LNCAP (cell line): ENCODE measurements around the gene IDH3A.

Experiments
- TF ChIP-seq, protein P1 (sequence below): fragments of 450-650 bp; IDR thresholded peaks from 2 replicates; pipeline ENCODE4 v1.5.1; 2017; ENCODE audit warnings: mild to moderate bottlenecking

Gene IDH3A

DNA sequence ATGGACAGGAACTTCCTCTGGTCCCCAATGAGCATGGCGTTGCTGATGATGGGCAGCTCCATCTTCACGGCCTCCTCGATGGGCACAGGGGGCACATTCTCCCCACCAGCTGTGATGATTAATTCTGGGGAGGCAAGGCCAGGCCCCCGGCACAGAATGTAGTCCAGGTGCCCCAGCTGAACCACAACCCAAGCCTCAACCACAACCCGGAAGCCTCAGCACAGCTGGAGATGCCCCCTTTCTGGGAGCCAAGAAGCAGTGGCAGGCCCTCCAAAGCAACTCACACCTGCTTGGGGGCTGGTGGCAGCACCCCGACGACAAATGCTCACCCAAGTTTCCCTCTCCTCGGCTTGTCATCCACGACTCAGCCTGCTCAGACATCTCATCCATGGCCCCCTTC is 25.2 kb downstream of the IDH3A start:
- TF ChIP-seq, protein P1, sequence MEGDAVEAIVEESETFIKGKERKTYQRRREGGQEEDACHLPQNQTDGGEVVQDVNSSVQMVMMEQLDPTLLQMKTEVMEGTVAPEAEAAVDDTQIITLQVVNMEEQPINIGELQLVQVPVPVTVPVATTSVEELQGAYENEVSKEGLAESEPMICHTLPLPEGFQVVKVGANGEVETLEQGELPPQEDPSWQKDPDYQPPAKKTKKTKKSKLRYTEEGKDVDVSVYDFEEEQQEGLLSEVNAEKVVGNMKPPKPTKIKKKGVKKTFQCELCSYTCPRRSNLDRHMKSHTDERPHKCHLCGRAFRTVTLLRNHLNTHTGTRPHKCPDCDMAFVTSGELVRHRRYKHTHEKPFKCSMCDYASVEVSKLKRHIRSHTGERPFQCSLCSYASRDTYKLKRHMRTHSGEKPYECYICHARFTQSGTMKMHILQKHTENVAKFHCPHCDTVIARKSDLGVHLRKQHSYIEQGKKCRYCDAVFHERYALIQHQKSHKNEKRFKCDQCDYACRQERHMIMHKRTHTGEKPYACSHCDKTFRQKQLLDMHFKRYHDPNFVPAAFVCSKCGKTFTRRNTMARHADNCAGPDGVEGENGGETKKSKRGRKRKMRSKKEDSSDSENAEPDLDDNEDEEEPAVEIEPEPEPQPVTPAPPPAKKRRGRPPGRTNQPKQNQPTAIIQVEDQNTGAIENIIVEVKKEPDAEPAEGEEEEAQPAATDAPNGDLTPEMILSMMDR, result no peak

DNA sequence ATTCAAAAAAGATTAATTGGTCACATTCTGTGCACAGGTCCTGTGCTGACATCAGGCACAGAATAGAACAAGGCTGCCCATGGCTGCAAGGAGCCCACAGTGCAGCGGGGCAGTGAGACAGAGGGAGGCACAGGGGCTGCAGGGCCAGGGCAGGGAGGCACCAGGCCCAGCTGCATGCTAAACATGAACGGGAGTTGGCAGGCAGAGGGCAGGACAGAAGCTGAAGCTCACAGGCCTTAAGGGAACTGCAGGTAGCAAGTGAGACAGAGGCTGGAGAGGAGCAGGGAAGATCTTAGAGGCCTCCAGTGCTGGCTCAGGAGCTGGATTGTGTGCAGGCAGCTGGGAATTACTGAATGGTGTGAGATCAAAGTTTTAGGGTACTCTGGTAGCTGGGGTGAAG is 26.2 kb downstream of the IDH3A start:
- TF ChIP-seq, protein P1, result no peak

DNA sequence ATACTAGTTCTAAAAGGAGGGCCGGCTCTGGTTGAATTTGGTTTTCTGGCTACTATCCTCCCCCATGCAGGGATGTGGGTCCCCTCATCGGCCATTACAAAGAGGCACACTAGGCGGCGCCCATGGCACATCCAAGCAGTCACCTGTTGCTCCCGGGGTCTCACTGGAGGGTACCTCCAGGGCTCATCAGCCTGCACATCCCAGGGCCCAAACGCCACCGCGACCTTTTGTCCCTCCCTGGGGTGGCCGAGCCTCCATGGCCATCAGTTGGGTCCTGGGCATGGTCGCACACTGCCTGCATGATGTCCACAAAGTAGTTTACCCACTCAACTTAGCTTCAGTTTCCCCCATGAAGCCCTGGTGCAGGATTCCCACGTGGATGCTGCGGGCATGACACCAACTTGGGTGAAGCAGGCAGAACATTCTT is 28.3 kb downstream of the IDH3A start:
- TF ChIP-seq, protein P1, result peak; percentile 92

DNA sequence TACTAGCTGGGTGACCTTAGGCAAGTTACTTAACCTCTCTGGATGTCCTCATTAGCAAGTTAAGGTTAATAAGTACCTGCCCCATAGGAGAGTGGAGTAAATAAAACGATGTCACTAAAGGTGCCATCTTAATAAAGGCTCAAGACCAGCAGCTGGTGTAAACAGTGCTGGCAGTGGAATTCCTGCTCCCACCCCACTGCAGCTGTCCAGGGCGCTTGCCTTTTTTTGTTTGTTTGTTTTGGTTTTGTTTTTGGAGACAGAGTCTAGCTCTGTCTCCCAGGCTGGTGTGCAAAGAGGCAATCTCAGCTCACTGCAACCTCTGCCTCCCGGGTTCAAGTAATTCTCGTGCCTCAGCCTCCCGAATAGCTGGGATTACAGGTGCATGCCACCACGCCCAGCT is 28.9 kb downstream of the IDH3A start:
- TF ChIP-seq, protein P1, result no peak

DNA sequence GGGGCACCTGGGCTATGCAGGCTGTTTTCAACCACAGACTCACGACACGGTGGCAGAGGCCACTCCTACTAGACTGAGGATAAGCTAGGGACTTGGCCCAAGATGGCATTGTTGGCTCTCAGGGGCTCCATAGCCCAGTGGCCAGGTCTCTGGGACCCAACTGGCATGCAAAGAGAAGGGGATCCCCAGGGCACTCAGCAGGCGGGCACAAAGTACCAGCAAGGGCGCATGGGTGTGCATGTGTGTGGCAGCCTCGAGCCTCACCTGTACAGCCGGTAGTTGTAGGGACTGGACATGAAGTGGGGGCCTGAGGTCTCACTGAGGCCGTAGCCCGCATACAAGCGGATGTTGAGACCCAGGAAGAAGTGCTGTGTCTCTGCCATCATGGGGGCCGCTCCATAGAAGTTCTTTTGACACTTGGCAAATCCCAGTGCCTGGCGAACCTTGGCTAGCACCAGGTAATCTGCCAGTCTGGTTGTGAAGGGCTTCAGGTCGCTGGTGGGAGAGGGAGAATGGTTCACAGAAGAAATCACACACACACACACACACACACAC is 30.2 kb downstream of the IDH3A start:
- TF ChIP-seq, protein P1, result no peak

DNA sequence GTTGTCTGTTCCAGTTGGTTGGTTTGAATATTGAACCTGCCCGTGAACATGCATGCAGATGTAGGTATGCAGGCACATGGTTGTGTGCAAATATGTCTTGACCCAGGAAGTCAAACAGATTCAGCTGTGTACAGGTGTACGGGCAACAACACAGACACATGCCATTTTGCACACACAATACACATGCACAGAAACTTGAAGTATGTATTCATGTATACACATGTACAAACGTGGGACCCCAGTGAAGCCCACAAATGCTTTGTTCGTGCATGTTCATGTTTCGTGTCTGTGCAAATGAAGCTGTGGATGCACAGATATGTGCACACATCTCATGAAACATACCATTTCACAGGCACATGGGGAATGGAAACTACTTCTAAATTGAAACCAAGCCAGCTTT is 30.7 kb downstream of the IDH3A start:
- TF ChIP-seq, protein P1, result no peak

DNA sequence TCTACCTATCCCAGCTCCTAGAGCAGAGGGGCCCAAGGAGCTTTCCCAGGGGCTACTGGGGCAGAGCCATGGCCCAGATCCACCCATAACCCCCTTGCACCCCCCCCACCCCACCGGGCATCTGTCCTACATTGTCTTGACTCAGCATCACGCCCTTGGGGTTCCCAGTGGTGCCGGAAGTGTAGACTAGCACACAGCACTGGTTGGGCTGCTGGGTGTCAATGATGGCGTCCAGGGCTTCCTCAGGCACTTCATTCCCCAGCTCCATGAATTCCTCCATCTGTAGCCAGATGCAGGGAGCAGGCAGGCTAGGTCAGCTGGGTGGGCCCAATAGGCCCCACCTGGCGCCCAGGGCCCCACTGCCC is 33.2 kb downstream of the IDH3A start:
- TF ChIP-seq, protein P1, result no peak

DNA sequence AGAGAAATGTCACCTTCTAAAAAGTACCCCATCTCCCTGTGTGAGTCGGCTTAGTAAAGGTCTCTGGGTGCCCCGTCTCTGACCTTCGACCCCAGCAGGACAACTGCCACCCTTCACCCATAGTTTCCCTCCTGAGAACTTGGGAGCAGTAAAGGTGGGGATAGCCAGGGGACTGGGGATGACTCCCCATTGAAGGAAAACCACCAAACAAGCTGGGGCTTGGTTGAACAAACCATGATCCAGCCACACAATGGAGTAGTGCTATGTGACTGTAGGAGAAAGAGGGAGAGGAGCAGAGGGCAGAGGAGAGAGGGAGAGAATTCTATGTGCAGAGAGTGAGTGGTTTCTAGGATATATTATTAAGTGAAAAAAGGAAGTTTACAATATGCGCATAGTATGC is 33.7 kb downstream of the IDH3A start:
- TF ChIP-seq, protein P1, result no peak
